Fibroblast of lung (primary cell): Measurements from ENCODE around the gene ADARB1.

Experiments used
- EZH2 ChIP-seq: IDR thresholded peaks from 2 replicates; pipeline ENCODE4 v1.5.1; 2012; ENCODE audit warnings: low read length, control low read depth, mild to moderate bottlenecking; ENCODE audit errors: missing control alignments
- TF ChIP-seq, protein P1 (sequence below), 2 donors: IDR thresholded peaks in 1 of 2; conservative IDR thresholded peaks in 1 of 2; 1 replicate in 1 of 2; 2 replicates in 1 of 2; pipeline ENCODE4 v1.5.1; 2011 to 2012; ENCODE audit warnings: low read length in 2 of 2, control low read depth in 1 of 2, inconsistent platforms in 1 of 2, low read depth in 1 of 2, mild to moderate bottlenecking in 1 of 2

DNA sequence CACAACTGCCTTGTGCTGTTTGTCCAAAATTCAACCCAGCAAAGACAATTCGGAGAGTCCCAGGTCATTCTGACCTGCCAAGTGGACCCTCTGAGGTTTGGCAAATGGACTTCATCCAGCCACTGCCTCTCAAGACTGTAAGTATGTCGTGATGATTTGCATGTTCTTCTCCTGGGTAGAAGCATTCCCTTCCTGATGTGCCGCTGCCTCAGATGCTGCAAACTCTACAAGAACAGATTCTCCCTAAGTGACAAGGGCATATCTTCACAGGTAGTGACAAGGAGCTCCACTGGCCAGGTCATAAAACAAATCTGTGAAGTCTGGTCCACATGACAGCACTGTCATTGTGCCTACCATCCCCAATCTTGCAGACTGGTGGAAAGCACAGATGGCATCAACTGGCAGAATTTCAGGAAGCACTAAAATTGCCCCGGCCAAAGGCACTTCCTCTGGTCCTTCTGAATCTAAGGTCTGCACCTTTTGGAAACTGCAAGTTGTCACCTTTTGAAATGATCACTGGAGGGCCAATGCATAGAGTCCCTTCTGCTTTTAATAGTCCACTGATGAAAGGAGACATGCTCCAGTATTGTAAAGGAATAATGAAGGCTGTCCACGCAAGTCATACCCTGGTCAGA, 185.9 kb downstream of the ADARB1 start:
- TF ChIP-seq, protein P1, sequence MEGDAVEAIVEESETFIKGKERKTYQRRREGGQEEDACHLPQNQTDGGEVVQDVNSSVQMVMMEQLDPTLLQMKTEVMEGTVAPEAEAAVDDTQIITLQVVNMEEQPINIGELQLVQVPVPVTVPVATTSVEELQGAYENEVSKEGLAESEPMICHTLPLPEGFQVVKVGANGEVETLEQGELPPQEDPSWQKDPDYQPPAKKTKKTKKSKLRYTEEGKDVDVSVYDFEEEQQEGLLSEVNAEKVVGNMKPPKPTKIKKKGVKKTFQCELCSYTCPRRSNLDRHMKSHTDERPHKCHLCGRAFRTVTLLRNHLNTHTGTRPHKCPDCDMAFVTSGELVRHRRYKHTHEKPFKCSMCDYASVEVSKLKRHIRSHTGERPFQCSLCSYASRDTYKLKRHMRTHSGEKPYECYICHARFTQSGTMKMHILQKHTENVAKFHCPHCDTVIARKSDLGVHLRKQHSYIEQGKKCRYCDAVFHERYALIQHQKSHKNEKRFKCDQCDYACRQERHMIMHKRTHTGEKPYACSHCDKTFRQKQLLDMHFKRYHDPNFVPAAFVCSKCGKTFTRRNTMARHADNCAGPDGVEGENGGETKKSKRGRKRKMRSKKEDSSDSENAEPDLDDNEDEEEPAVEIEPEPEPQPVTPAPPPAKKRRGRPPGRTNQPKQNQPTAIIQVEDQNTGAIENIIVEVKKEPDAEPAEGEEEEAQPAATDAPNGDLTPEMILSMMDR (conservative IDR thresholded peaks at IDR 0.05 in 1 of 2, IDR thresholded peaks at IDR 0.05 in 1 of 2; ENCODE audit: low read depth in 1 of 2, low read length in 2 of 2): no peak
- no peak for TF ChIP-seq EZH2
